Measurements from ENCODE around the gene PACSIN2.

Gene PACSIN2

DNA sequence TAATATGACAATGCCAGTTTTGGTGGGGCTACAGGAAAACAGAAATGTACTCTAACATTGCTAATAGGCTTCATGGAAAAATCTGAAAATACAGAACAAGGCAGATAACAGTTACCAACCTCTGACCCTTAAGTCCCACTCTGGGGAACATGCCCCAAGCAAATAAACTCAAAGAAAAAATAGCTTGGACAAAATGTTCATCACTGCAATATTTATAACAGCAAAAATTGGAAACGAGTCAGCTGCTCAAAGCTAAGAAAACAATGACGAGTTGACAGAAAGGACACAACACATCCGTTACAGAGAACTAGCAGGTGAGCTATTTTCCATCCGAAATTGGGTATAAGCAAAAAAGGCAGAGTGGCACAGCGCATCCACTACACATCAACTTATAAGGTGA lies 70.5 kb downstream of the PACSIN2 start:
- Histone ChIP-seq H3K9me3 (ENCODE audit: insufficient read depth, low read length) (no peaks in the 10 kb centered on the region), H2AFZ (ENCODE audit: low read depth, low read length, severe bottlenecking) (no peak overlapping the region), H3K27ac (ENCODE audit: low read depth, low read length) (no peak overlapping the region), H3F3A (ENCODE audit: insufficient read depth) (no peaks in the 10 kb centered on the region), H3K9ac (ENCODE audit: low read length) (no peak overlapping the region), H3K27me3 (ENCODE audit: low read length) (no peaks in the 10 kb centered on the region), H3K36me3 (ENCODE audit: low read length) (0 out of 2 replicates have a peak, but pooled peaks cover 5% of the 10 kb centered on the region), H3K4me3 (ENCODE audit: insufficient read depth, low read length, poor library complexity, severe bottlenecking) (no peak overlapping the region), H4K20me1 (ENCODE audit: low read depth, low read length) (peaks cover 7% of the 10 kb centered on the region; the same call in 1 of the 2 replicates), H3K4me2 (ENCODE audit: low read depth, low read length, poor library complexity, severe bottlenecking) (no peak overlapping the region), H3K79me2 (ENCODE audit: insufficient read depth, low read length) (peaks cover 8% of the 10 kb centered on the region; the same call in 1 of the 2 replicates), H3K9me2 (replicated peaks; ENCODE audit: insufficient read depth, low read length) (no peaks in the 10 kb centered on the region)
- TF ChIP-seq EZH2phosphoT487 (conservative IDR thresholded peaks at IDR 0.05; ENCODE audit: low read length): no peak
- TF ChIP-seq, protein P1, sequence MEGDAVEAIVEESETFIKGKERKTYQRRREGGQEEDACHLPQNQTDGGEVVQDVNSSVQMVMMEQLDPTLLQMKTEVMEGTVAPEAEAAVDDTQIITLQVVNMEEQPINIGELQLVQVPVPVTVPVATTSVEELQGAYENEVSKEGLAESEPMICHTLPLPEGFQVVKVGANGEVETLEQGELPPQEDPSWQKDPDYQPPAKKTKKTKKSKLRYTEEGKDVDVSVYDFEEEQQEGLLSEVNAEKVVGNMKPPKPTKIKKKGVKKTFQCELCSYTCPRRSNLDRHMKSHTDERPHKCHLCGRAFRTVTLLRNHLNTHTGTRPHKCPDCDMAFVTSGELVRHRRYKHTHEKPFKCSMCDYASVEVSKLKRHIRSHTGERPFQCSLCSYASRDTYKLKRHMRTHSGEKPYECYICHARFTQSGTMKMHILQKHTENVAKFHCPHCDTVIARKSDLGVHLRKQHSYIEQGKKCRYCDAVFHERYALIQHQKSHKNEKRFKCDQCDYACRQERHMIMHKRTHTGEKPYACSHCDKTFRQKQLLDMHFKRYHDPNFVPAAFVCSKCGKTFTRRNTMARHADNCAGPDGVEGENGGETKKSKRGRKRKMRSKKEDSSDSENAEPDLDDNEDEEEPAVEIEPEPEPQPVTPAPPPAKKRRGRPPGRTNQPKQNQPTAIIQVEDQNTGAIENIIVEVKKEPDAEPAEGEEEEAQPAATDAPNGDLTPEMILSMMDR (IDR thresholded peaks at IDR 0.05; ENCODE audit: insufficient read depth, low read length, poor library complexity, severe bottlenecking): no peak

DNA sequence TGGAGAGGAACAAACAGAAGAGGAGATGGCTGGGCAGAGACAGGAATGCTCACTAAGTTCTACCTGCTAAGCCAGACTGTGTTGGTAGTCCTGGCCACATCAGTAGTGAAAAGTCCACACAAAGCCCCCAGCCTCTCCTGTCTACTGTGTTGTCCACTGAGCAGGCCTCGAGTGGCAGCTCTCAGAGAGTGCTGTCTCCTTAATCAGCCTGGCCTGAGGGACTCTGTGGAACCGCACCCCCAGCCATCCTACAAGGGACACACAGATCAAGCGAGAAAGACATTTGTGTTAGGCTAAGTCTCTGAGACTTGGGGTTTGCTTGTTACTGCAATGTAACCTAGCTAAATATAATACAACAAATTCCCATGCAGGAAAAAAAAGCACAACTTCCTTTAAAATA lies 71.0 kb downstream of the PACSIN2 start:
- TF ChIP-seq, protein P1 (IDR thresholded peaks at IDR 0.05; ENCODE audit: insufficient read depth, low read length, poor library complexity, severe bottlenecking): no peak
- TF ChIP-seq EZH2phosphoT487 (conservative IDR thresholded peaks at IDR 0.05; ENCODE audit: low read length): no peak
- no peak overlapping the region for H3K4me2 ChIP-seq (ENCODE audit: low read depth, low read length, poor library complexity, severe bottlenecking)
- 0 out of 2 replicates have a peak, but pooled peaks cover 4% of the 10 kb centered on the region for H4K20me1 ChIP-seq (ENCODE audit: low read depth, low read length)
- no peaks in the 10 kb centered on the region for H3K27me3 ChIP-seq (ENCODE audit: low read length)
- H3K79me2 ChIP-seq (ENCODE audit: insufficient read depth, low read length): peaks cover 6% of the 10 kb centered on the region; the same call in 1 of the 2 replicates
- no peaks in the 10 kb centered on the region for H3K9me2 ChIP-seq (replicated peaks; ENCODE audit: insufficient read depth, low read length)
- no peaks in the 10 kb centered on the region for H3F3A ChIP-seq (ENCODE audit: insufficient read depth)
- H3K9ac ChIP-seq (ENCODE audit: low read length): no peak overlapping the region
- H3K27ac ChIP-seq (ENCODE audit: low read depth, low read length): no peak overlapping the region
- no peak overlapping the region for H3K4me3 ChIP-seq (ENCODE audit: insufficient read depth, low read length, poor library complexity, severe bottlenecking)
- H2AFZ ChIP-seq (ENCODE audit: low read depth, low read length, severe bottlenecking): no peak overlapping the region
- no peaks in the 10 kb centered on the region for H3K9me3 ChIP-seq (ENCODE audit: insufficient read depth, low read length)
- H3K36me3 ChIP-seq (ENCODE audit: low read length): 0 out of 2 replicates have a peak, but pooled peaks cover 5% of the 10 kb centered on the region

DNA sequence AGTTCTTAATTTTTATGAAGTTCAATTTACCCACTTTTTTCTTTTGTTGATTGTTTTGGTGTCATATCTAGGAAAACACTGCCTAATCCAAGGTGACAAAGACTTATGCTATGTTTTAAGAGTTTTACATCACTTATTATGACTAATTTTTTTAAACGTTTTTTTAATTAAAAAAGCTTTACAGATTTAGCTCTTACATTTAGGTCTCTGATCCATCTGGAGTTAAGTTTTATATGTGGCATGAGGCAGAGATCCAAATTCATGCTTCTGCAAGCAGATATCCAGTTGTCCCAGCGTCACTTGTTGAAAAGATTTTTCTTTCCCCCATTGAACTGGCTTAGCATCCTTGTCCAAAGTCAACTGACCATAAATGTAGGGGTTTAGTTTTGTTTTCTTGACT lies 72.6 kb downstream of the PACSIN2 start:
- Histone ChIP-seq H3K79me2 (ENCODE audit: insufficient read depth, low read length) (peaks cover 6% of the 10 kb centered on the region; the same call in 1 of the 2 replicates), H3K27ac (ENCODE audit: low read depth, low read length) (no peak overlapping the region), H3K4me3 (ENCODE audit: insufficient read depth, low read length, poor library complexity, severe bottlenecking) (no peak overlapping the region), H3K4me2 (ENCODE audit: low read depth, low read length, poor library complexity, severe bottlenecking) (no peak overlapping the region), H3K27me3 (ENCODE audit: low read length) (no peaks in the 10 kb centered on the region), H3K9me2 (replicated peaks; ENCODE audit: insufficient read depth, low read length) (no peaks in the 10 kb centered on the region), H3F3A (ENCODE audit: insufficient read depth) (no peaks in the 10 kb centered on the region), H4K20me1 (ENCODE audit: low read depth, low read length) (0 out of 2 replicates have a peak, but pooled peaks cover 4% of the 10 kb centered on the region), H3K9me3 (ENCODE audit: insufficient read depth, low read length) (no peaks in the 10 kb centered on the region), H2AFZ (ENCODE audit: low read depth, low read length, severe bottlenecking) (no peak overlapping the region), H3K9ac (ENCODE audit: low read length) (no peak overlapping the region), H3K36me3 (ENCODE audit: low read length) (0 out of 2 replicates have a peak, but pooled peaks cover 5% of the 10 kb centered on the region)
- TF ChIP-seq, protein P1 (IDR thresholded peaks at IDR 0.05; ENCODE audit: insufficient read depth, low read length, poor library complexity, severe bottlenecking): no peak
- TF ChIP-seq EZH2phosphoT487 (conservative IDR thresholded peaks at IDR 0.05; ENCODE audit: low read length): no peak
